Stimulated activated CD4-positive, alpha-beta T cell treated with anti-CD3 and anti-CD28 coated beads, Interleukin-2, amount 100 ng/mL, for 4 hours (primary cell): Measurements from ENCODE around the gene DNM3.
A peak's percentile ranks its signal among the peaks of the same experiment; 100 is the strongest.
"Not testable (repeated sequence)": the region's sequence is repeated elsewhere in the genome, so short reads cannot be mapped to it uniquely, and the experiment has no call there.

ENCODE experiments used
- DNase-seq: peaks from one replicate; pipeline ENCODE4 v3.0.0-alpha.2; 2020; ENCODE audit warnings: low read depth

The DNM3 gene

GRCh38 chr1:172425339-172425738, 584.0 kb downstream of the DNM3 start:
- no peak for DNase-seq

GRCh38 chr1:172427191-172427590, 585.9 kb downstream of the DNM3 start:
- no peak for DNase-seq

GRCh38 chr1:172429331-172430127, 588.2 kb downstream of the DNM3 start:
- DNase-seq = peak; percentile 30

- DNase-seq = no peak
These were observed 588.8 kb downstream of the DNM3 start for GRCh38 chr1:172430128-172430454.

- DNase-seq = no peak
These were observed 589.9 kb downstream of the DNM3 start for GRCh38 chr1:172431204-172431603.

- no peak for DNase-seq
These were observed 590.5 kb downstream of the DNM3 start for GRCh38 chr1:172431721-172432192.

GRCh38 chr1:172437183-172437582, 595.9 kb downstream of the DNM3 start:
- not testable (repeated sequence) for DNase-seq

DNA sequence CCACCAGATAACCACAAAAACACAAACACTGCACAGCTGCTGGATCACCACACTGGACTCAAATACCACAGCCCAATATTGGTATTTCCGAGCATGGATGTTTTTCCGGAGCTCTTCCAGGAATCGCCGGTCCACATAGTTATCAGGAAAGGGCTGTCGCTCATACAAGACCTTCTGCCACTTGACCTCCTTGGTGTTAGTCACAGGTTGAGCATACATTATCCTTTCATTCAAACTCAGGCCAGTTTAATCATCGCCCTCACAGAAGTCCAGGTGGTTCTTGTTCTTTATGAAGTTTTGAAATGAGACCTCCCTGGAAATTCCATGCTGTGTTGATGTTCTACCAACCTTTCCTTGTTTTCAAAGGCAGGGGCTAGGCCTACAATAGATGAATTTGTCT, 601.1 kb downstream of the DNM3 start:
- DNase-seq = no peak

DNA sequence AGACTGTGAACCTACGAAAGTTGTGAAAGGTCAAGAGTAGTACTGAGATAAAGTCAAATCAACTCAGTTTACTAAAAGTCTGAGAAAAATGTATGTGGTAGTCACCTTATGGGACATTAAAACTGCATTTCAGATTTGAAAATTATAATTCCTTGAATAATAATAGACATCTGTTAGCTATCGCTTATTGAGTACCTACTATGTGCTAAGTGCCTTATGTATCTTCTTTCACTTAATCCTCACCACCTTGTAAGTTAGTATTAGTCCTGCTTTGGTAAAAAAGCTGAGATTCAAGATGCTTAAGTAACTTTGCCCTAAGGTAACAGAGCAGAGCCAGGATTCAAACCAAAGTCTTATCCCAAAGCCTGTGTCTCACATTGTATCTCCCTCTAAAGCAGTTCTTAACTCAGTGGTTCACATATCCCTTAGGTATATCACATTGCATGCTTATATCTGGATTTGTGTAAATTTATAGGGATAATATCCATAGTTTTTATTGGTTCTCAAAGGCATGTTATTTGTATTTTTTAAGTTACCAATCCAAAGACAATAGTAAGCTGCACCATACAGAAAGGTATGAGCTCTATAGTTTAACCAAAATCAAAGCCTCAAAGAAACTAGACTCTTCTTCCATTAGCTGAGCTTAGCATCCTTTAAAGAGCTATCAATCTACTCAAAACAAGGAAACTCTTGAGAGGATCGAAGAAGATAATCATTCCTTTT, 601.7 kb downstream of the DNM3 start:
- DNase-seq = no peak

DNA sequence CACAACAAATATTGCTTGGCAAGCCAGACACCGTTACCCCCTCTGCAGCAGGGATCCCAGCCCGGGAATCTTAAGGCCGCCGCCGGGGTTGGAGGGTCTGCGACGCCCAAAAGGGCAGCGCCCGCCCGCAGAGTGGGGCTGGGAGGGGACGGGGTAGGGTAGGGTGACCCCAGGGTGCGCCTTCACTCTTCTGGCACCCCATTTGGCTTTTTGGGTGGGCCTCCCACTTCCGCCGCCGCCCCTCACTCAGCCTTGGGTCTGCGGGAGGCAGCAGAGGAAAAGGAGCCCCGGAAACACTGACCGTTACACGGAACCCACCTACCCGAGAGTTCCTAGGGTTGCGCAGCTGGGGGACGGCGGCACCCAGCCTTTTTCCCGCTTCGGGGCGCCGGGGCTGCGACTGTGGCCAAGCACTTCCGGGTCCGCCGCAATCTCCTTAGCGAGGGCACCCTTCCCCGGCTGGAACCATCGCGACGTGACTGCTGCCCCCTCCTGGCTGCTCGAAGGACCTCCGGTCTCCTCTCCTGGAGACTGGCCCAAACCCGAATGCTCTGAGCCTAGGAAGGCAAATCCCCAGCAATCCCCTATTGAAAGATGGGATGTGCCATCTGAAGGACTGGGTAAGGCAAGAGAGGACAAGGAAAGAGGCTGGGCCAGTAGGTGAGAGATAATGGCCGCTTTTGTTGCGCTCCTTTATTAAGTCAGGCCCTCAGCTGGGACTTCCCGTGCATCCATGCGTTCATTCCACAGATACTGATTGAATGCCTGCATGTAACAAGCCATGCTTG, 602.6 kb downstream of the DNM3 start, which contains the start of gene PIGC:
PIGC (minus strand) TSS at position 404 of the 788 bp plus-strand sequence. CDS start 1,447 bp downstream, outside the sequence.
- peak; percentile 87 for DNase-seq

DNA sequence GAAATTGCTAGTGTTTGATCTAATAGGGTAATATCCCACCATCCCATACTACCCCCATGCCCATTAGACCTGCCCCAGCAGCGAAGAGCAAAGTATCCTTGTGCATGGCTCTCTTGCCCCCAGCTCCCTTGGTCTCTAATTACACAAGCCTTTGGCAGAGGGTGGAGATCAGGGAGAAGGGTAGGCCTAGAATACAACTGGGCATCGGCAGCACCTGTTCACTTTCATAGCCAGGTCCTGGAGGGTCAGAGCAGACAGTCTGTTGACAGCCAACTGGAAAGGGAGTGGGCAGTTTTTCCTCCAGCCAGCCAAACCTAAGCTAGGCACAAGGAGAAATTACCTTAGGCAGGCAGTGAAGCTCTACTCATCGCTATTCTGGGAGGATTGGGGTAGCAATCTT, 605.2 kb downstream of the DNM3 start:
- no peak for DNase-seq

- no peak for DNase-seq
These were observed 606.3 kb downstream of the DNM3 start for GRCh38 chr1:172447641-172448040.

DNA sequence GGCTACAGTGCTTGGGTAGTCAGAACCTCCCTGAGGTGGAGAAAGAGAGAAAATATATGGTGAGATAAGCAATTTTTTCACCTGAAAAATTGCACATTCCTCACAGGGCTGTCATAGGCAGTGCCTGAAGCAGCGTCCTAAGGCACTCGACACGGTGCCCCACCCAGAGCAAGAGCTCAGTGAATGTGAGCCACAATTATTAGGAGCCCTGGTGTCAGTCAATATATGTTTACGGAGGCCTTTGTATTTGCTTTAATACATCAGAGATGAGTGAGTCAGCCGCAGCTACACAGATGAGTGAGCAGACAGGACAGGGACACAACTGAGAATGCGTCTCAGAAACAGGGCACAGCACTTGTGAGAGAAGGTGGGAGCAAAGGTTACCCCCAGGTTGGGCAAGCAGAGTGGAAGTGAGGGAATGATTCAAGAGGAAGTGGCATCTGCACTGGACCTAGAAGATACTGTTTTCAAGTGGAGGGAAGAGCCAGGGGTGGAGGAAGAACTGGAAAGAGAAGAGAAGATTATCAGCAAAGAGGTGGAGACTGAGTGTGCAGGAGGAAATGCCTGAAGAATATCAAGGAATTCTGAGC, 607.8 kb downstream of the DNM3 start:
- no peak for DNase-seq

- no peak for DNase-seq
These were observed 608.6 kb downstream of the DNM3 start for GRCh38 chr1:172449585-172450523.

- DNase-seq = no peak
These were observed 609.2 kb downstream of the DNM3 start for GRCh38 chr1:172450524-172450885.

GRCh38 chr1:172451002-172451443, 609.7 kb downstream of the DNM3 start:
- DNase-seq = no peak

GRCh38 chr1:172452536-172453152, 611.3 kb downstream of the DNM3 start:
- DNase-seq = no peak

- no peak for DNase-seq
These were observed 611.9 kb downstream of the DNM3 start for GRCh38 chr1:172453153-172453545.

DNA sequence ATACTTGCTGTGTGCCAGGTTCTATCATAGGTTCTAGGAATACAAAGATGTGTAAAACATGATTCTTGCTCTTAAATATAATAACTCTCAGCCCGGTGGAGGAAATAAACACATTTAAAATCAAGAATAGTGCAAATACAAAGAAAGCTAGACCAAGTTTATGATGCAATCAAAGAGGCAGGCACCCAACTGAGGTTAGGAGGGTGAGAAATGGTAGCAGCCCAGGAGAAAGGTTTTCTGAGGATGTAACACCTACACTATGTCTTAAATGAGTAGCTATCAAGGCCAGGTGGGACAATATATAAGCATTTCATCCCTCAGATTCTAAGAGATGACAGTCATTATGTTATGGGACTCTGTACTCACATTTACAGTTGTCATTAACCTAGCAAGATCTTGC, 612.3 kb downstream of the DNM3 start:
- no peak for DNase-seq

GRCh38 chr1:172455451-172455850, 614.2 kb downstream of the DNM3 start:
- no peak for DNase-seq

- no peak for DNase-seq
These were observed 615.1 kb downstream of the DNM3 start for GRCh38 chr1:172456344-172456769.
